GM19035 (cell line): ENCODE data around the gene ARL9.

Experiments
- ATAC-seq: cut with Tn5 transposase; IDR thresholded peaks from one replicate; pipeline ENCODE4 v1.9.1; 2021; ENCODE audit not compliant: unreplicated experiment

Gene ARL9

DNA sequence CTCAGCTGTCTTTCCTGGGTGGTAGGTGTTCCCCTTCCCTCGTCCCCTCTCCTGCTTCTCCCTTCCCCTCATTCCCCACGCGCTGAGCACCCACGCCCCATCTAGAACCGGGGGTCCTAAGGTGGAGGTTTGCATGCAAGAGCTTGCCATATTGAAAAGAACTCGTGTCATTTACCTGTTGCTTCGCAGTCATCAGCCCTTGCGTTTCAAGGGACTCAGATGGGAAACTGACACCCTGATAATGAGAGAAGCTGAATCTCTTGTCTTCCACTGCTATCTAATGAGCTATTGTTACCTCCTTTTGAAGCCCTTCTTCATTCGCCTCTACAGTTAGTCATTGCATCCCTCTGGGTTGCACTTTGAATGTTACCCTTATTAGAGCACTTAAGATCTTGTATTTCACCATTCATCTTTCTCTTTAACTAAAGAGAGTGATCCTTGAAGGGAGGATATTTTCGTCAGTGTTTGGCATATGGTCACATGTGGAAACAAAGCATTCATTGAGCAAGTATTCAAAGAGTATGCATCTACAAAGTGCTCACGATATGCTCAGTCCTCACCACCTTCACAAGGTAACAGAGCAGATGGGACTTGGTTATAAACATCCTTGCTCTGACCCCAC is 25.7 kb downstream of the ARL9 start:
- ATAC-seq: no peak

DNA sequence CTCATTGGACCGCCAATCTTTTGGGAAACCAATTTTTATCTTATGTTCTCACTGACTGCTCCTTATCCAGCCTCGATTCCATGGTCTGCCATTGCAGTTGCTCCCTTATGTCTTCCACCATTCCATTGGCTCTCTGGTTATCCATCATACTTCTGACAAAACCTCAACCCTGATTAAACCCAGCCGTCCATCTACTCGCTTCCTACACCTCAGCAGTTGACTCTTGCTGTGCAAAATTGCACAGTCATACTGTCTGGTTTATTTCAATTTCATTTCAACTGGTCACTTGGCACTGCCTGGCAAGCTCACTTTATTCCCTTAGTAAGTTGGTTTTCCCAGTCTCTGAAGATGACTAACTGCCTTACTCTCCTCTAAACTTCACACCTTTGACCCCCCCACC is 26.2 kb downstream of the ARL9 start:
- ATAC-seq: no peak

DNA sequence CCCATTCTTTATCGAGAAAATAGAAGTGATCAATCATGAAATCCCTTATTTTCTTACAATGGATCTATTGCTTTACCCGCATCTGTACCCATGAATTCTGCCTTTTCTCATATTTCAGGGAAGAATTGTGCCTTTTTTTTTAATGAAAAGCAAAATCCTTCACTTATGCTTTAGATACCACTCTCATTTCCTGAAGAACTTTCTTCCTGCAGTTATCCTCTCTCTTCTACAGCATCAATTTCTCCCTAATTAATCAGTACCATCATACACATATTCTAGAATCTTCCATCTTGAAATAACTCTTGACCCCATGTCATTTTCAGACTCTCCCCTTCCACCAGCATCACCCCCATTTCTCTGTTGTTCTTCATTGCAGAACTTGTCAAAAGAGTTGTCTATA is 26.6 kb downstream of the ARL9 start:
- no peak for ATAC-seq

DNA sequence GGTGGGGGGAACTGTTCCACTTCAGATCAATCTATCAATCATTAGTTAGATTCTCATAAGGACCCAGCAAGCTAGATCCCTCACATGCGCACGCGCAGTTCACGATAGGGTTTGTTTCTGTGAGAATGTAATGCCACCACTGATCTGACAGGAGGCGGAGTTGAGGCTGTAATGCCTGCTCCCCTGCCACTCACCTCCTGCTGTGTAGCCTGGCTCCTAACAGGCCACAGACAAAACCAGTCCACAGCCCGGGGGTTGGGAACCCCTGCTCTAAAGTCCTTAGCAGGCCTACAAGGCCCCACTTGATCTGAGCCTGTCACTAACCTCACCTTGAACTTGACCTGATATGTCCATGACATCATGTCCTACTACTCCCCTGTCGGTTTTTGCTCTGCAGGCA is 30.3 kb downstream of the ARL9 start:
- no peak for ATAC-seq

DNA sequence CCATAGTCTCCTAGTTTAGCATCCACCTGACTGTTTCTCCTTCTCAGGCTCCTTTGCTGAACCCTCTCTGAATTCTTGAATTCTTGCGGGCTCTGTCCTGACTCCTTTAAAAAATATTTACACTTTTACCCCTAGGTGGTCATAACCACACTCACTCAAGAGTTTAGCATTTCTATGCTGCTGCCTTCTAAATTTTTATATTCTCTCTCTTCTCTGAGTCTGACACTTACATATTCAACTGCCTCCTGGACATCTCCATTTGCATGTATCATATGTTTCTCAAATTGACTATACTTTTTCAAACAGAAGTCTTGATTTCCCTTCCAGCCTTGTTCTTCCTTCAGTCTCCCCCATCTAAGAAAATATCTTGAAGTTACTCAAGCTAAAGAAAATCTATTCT is 31.6 kb downstream of the ARL9 start:
- ATAC-seq: no peak

DNA sequence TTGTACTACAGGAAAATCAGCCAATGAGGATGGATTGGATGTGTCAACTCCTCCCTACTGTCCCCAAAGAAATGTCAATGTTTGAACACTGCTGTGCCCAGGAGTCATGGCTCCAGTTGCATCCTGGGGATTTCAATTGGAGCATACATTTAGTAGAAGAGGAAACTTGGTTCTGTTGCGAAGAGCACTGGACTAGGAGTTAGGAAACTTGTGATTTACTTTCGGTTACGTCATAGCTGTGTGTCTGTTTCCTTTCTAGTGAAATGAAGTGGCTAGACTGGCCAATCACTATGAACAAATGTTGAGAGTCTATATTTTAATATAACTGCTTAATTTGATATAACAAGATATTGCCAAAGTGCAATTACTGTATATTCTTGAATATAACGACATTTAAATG is 35.2 kb downstream of the ARL9 start:
- ATAC-seq: no peak

DNA sequence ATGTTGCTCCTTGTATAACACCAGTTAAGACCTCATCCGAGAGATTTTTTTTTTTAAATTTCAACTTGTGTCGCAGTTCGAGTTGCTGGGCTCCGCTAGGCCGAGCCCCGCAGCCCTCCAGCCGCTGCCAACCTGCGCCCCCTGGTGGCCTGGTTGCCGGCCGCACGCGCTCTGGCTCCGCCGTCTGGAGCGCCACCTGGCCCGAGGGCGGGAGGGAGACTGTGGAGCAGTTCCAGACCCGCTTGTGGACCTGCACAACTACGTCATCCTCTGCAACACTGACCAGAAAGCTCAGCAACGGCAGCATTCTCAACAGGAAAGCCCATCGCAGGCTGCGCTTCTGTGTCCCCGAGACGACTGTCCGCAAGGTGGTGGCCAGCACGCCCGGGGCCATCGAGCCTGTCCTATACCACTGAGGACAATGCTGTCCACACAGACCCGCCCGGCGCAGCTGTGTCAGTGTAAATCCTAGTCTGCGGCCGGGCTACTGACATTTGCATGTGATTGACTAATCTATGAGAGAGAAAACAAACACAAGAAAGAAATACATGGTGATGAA is 39.1 kb downstream of the ARL9 start:
- ATAC-seq: peak; percentile 98

DNA sequence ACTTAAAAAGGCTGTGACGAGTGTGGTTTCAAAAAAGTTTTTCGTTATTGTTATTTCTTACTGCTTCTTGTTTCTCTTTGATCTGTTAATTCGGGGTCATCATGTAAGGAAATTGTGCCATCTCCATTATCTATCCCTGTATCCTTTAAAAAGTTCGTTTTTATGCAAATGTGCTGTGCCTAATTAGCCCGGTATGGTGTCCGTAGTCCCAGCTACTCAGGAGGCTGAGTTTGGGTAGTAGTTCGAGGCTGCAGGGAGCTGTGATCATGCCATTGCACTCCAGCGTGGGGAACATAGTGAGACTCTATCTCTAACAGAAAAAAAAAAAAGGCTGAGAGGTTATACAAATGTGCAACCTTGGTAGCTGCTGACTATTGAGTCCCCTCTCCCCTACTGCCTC is 45.1 kb downstream of the ARL9 start:
- ATAC-seq: no peak

DNA sequence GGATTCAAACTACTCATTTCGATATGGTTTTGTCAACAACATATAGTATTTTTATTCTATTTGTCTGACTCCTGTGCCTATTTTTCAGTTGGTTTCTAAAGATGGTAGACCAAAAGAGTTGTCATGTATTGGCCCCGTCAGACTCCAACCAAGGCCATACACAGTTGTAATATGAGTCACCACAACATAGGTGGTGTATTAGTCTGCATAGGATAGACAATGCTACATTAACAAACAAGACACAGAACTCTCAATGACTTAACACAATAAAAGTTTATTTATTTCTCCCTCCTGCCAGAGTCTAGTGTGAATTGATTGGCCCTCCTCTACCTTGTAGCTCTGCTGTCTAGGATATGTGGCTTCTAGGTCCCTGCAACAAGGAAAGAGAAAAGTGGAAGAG is 45.9 kb downstream of the ARL9 start:
- ATAC-seq: no peak

DNA sequence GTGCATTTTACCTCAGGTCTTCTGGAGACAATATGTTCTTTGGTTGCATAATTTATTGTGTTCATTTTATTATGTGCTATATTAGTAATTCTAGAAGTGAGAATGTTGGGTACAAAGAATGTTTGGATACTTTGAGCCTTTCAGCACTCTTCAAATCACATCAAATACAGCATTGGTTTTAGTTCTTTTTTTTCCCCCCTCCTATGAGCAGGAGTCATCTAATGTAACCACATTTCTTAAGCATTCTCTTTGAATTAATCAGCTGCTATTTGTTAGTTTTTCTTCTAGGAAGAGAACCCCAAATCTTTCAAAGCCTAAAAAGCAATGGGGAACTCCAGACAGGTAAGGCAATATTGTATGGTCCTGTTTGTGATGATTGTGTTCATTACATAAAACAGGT is 46.7 kb downstream of the ARL9 start:
- no peak for ATAC-seq

DNA sequence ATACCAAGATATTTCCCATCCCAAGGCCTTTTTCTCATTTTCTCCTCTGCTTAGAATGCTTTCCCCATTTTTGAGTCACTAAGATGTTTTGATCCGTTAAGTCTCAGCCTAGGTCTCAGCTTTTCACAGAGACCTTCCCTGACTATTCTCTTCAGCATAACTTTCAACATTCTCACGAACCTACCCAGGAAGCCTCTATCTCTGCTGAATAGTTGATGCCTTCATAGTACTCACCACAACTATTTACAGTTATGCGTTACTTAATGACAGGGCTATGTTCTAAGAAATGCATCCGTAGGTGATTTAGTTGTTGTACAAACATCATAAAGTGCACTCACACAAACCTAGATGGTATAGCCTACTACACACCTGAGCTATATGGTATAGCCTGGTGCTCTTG is 64.5 kb downstream of the ARL9 start:
- ATAC-seq: no peak
